Anterior cingulate cortex (tissue), 58 donors: ENCODE results near the gene PDZD2.
"Not testable (repeated sequence)": the region's sequence is repeated elsewhere in the genome, so short reads cannot be mapped to it uniquely, and the experiment has no call there.

Experiments used
- DNase-seq, 58 donors: peaks; one replicate each; lab custom pipeline; 2025; lab: John Stamatoyannopoulos, UW

PDZD2 gene

GRCh38 chr5:31728806-31729205, 89.9 kb downstream of the PDZD2 start:
- not testable (repeated sequence) for DNase-seq

GRCh38 chr5:31730139-31730538, 91.2 kb downstream of the PDZD2 start:
- DNase-seq, result no peak

- no peak for DNase-seq
Observed at GRCh38 chr5:31731016-31731415, 92.1 kb downstream of the PDZD2 start.

GRCh38 chr5:31731710-31732301, 92.9 kb downstream of the PDZD2 start:
- DNase-seq, result no peak

- DNase-seq, result peak in 1 of 58 donors; percentile 3
Observed at GRCh38 chr5:31732821-31733220, 93.9 kb downstream of the PDZD2 start.

GRCh38 chr5:31733371-31733770, 94.4 kb downstream of the PDZD2 start:
- DNase-seq, result peak in 55 of 58 donors; percentile 6 to 91 (median 62)

GRCh38 chr5:31736127-31736526, 97.2 kb downstream of the PDZD2 start:
- DNase-seq, result no peak

GRCh38 chr5:31738199-31738598, 99.3 kb downstream of the PDZD2 start:
- peak in 3 of 58 donors; percentile 15 to 33 (median 17) for DNase-seq

- DNase-seq, result peak in 49 of 58 donors; percentile 9 to 89 (median 57)
Observed at GRCh38 chr5:31741496-31741895, 102.6 kb downstream of the PDZD2 start.

GRCh38 chr5:31743678-31744077, 104.7 kb downstream of the PDZD2 start:
- DNase-seq, result no peak

- DNase-seq, result peak in 10 of 58 donors; percentile 4 to 34 (median 20)
Observed at GRCh38 chr5:31748458-31749172, 109.7 kb downstream of the PDZD2 start.

GRCh38 chr5:31750215-31750614, 111.3 kb downstream of the PDZD2 start:
- DNase-seq, result no peak

- peak in 17 of 58 donors; percentile 5 to 49 (median 22) for DNase-seq
Observed at GRCh38 chr5:31751610-31752009, 112.7 kb downstream of the PDZD2 start.

- no peak for DNase-seq
Observed at GRCh38 chr5:31753700-31754357, 114.9 kb downstream of the PDZD2 start.

- DNase-seq, result no peak
Observed at GRCh38 chr5:31754358-31754704, 115.4 kb downstream of the PDZD2 start.

- DNase-seq, result peak in 1 of 58 donors; percentile 21
Observed at GRCh38 chr5:31754741-31755675, 116.1 kb downstream of the PDZD2 start.

- no peak for DNase-seq
Observed at GRCh38 chr5:31755676-31756230, 116.8 kb downstream of the PDZD2 start.

- no peak for DNase-seq
Observed at GRCh38 chr5:31757806-31758205, 118.9 kb downstream of the PDZD2 start.

- peak in 25 of 58 donors; percentile 9 to 85 (median 42) for DNase-seq
Observed at GRCh38 chr5:31758803-31759425, 120.0 kb downstream of the PDZD2 start.

- no peak for DNase-seq
Observed at GRCh38 chr5:31759925-31760324, 121.0 kb downstream of the PDZD2 start.
